Mucosa of stomach (tissue), 1 donor: ENCODE data around the gene ARL16.

Source experiments
- H3K27me3 ChIP-seq: one replicate; pipeline ENCODE4 v1.7.0; 2013; ENCODE audit warnings: mild to moderate bottlenecking, low read length; ENCODE audit not compliant: control insufficient read depth, insufficient read depth
- H3K36me3 ChIP-seq: one replicate; pipeline ENCODE4 v1.7.0; 2013; ENCODE audit warnings: low read length; ENCODE audit not compliant: control insufficient read depth, insufficient read depth
- H3K4me1 ChIP-seq: one replicate; pipeline ENCODE4 v1.7.0; 2013; ENCODE audit warnings: mild to moderate bottlenecking, low read length; ENCODE audit not compliant: control insufficient read depth, insufficient read depth
- H3K4me3 ChIP-seq: one replicate; pipeline ENCODE4 v1.7.0; 2013; ENCODE audit warnings: low read length
- H3K9ac ChIP-seq: one replicate; pipeline ENCODE4 v1.7.0; 2013; ENCODE audit warnings: mild to moderate bottlenecking, low read length, moderate library complexity
- H3K9me3 ChIP-seq: one replicate; pipeline ENCODE4 v1.7.0; 2013; ENCODE audit warnings: mild to moderate bottlenecking, low read length, moderate library complexity; ENCODE audit not compliant: control insufficient read depth
- donor health status: Pancreatic carcinoma.

Gene ARL16

DNA sequence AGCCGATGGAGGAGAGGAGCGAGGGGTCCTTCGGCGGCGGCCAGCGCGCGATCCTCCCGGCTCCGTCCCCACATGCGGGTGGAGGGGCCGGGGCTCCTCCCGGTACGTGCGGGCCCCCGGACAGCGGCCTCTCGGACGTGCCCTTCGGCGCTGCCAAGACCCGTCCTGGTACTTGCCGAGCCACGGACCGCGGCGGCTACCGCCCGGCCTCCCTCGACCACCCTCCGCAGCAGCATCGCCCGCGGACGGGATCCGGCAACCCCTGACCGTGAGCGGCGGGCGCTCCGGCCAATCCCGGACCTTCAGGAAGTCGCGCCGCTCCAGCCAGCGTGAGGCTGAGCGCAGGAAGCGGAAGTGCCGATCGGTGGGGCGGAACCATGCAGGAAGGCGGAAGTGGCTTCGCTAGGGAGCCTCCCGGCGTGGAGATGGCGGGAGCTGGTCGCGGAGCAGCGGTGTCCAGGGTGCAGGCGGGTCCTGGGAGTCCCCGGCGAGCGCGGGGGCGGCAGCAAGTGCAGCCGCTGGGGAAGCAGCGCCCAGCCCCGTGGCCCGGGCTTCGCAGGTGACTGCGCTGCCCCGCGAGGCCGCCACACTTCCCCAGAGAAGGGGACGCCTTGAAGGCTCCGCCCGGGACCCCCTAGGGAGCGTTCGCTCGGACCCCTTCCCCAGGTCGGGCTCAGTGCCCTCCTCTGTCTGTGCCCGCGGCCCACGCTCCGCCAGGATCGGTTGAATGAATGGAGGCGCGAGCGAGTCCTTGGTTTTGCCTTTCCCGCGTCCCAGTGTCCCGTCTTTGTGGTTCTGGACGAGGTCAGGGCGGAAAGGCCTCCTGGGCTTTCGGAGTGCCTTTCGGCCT, 17.0 kb downstream of the ARL16 start, which contains the start of the genes CCDC137 and OXLD1:
Gene CCDC137 (plus strand): TSS at position 396 of the 850 bp plus-strand sequence. CDS start 30 bp downstream, at position 426.
Gene OXLD1 (minus strand): TSS at position 264 of the 850 bp plus-strand sequence. CDS start 28 bp downstream, at position 236.
- Histone ChIP-seq H3K4me3 (peak within 1 kb of the TSS; percentile 100), H3K36me3 (peaks cover under 1% of the 10 kb centered on the region), H3K27me3 (no peaks in the 10 kb centered on the region), H3K9me3 (no peaks in the 10 kb centered on the region), H3K4me1 (peaks cover 19% of the 10 kb centered on the region), H3K9ac (peak within 1 kb of the TSS; percentile 96)

DNA sequence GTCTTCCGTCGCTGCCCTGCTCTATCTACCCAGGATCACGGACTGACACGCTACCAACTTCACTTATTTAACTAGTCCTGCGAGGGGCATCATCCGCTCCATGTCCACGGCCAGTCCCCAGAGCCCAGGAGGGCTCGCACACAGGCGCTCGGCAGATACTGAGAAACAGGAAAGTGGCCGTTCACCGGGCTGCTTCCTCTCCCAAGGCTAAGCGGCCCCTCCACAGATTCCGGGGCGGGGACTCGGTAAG, 17.6 kb downstream of the ARL16 start:
- Histone ChIP-seq H3K36me3 (no peaks in the 10 kb centered on the region), H3K4me1 (peaks cover 19% of the 10 kb centered on the region), H3K4me3 (peak overlapping the region; percentile 100), H3K27me3 (no peaks in the 10 kb centered on the region), H3K9ac (peak overlapping the region; percentile 96), H3K9me3 (no peaks in the 10 kb centered on the region)

DNA sequence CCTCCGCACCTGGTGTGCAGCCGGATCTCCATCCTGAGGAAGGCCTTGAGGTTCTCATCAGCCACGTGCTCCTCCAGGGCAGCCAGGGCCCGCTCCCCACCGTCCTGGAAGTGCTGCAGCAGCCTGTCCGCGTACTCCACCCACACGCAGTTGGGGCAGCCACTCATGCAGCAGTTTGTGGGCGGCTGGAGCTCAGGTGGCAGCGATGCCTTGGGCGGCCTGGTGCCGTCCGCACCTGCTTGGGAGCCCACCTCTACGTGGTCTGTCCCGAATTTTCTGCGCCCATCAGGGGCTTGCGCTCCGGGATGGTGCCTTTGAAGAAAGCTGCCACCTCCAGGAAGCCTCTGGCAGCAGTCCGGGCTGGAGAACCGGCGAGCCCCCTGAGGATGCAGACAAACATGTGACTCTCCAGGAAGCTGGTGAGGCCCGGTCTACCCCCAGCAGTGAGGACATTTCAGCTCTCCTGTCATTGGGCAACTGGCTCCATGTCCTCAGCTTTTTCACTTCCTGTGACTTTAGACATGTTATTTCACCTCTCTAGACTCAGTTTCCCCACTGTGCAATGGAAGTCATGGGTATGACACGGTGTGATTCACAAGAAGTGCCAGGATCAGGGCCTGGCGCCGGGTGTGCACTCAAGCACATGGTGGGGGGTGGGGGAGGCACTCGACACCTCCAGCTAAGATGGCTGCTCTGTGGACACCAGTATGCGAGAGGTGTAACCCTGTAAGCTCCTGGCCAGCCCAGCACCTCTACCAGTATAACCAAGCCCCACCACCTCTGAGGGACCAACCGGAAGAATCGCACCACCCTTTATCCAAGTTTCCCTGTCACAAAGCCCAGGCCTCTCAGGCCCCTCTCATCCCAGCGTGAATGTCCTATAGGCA, 18.1 kb downstream of the ARL16 start:
- H3K27me3 ChIP-seq: no peaks in the 10 kb centered on the region
- H3K36me3 ChIP-seq: no peaks in the 10 kb centered on the region
- H3K9me3 ChIP-seq: no peaks in the 10 kb centered on the region
- peak overlapping the region; percentile 100 for H3K4me3 ChIP-seq
- peaks cover 20% of the 10 kb centered on the region for H3K4me1 ChIP-seq
- peak overlapping the region; percentile 96 for H3K9ac ChIP-seq

DNA sequence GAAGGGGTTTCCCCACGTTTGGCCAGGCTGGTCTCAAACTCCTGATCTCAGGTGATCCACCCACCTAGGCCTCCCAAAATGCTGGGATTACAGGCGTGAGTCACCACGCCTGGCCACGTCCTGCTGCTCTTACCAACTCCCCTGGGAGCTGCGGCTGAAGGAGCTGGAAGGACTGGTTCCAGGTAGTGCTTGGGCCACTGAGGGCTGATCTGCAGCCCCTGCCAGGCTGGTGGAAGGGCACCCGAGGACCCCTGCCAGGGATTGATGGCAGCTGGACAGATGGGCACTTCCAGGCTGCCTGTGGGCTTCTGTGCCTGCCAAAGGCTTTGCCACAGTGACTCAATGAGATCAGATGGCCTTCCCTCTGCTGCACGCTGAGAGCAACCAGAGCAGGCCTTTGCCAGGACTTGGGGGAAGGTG, 19.5 kb downstream of the ARL16 start:
- H3K36me3 ChIP-seq: no peaks in the 10 kb centered on the region
- H3K4me3 ChIP-seq: no peak overlapping the region
- no peak overlapping the region for H3K9ac ChIP-seq
- no peaks in the 10 kb centered on the region for H3K9me3 ChIP-seq
- H3K27me3 ChIP-seq: no peaks in the 10 kb centered on the region
- peaks cover 30% of the 10 kb centered on the region for H3K4me1 ChIP-seq

GRCh38 chr17:81662002-81662401, 21.6 kb downstream of the ARL16 start:
- Histone ChIP-seq H3K4me3 (no peak overlapping the region), H3K4me1 (peaks cover 28% of the 10 kb centered on the region), H3K27me3 (no peaks in the 10 kb centered on the region), H3K9ac (no peak overlapping the region), H3K36me3 (no peaks in the 10 kb centered on the region), H3K9me3 (no peaks in the 10 kb centered on the region)

DNA sequence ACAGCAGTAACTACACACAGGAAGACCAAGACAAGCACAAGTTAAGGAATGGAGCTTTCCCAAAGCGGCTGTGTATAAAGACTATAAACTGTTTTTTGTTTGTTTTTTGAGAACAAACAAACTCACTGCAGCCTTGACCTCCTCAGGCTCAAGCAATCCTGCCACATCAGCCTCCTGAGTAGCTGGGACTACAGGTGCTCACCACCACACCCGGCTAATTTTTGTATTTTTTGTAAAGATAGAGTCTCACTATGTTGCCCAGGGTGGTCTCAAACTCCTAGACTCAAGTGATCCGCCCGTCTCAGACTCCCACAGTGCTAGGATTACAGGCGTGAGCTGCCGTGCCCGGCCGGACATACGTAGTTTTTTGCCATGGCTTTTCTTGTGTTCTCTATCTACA, 23.2 kb downstream of the ARL16 start:
- no peaks in the 10 kb centered on the region for H3K27me3 ChIP-seq
- H3K9me3 ChIP-seq: no peaks in the 10 kb centered on the region
- no peak overlapping the region for H3K9ac ChIP-seq
- no peaks in the 10 kb centered on the region for H3K36me3 ChIP-seq
- H3K4me3 ChIP-seq: no peak overlapping the region
- H3K4me1 ChIP-seq: peaks cover 22% of the 10 kb centered on the region

GRCh38 chr17:81659038-81659437, 24.6 kb downstream of the ARL16 start:
- Histone ChIP-seq H3K4me1 (peaks cover 15% of the 10 kb centered on the region), H3K27me3 (no peaks in the 10 kb centered on the region)

DNA sequence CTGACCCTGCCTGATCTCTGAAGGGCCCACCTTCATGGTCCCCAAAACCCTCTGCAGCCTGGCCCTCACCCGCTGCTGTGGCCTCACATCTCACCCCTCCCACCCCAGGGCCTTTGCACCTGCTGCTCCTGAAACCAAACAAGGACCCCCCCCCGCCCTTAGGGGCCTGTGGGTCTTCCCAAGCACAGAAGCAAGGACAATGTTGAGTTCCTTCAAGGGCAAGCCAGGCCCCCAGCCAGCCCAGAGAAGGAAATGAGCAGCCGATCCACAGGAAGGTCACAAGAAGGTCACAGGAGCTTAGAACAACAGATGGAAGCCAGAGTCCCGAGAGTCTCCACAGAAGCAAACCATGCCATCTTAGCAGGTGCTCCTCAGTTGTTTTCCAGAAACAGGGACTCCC, 26.8 kb downstream of the ARL16 start:
- no peaks in the 10 kb centered on the region for H3K36me3 ChIP-seq
- H3K9me3 ChIP-seq: no peaks in the 10 kb centered on the region
- H3K4me1 ChIP-seq: peaks cover 15% of the 10 kb centered on the region
- peaks cover 4% of the 10 kb centered on the region for H3K27me3 ChIP-seq
- H3K9ac ChIP-seq: no peak overlapping the region
- H3K4me3 ChIP-seq: no peak overlapping the region

More at GRCh38 chr17:81659038-81659437, 24.6 kb downstream of the ARL16 start:
- H3K9me3 ChIP-seq: no peaks in the 10 kb centered on the region
- no peak overlapping the region for H3K4me3 ChIP-seq
- H3K9ac ChIP-seq: no peak overlapping the region
- H3K36me3 ChIP-seq: no peaks in the 10 kb centered on the region

- no peaks in the 10 kb centered on the region for H3K36me3 ChIP-seq
- peaks cover 4% of the 10 kb centered on the region for H3K27me3 ChIP-seq
- H3K4me1 ChIP-seq: peaks cover 15% of the 10 kb centered on the region
- no peak within 1 kb of the TSS for H3K9ac ChIP-seq
- H3K9me3 ChIP-seq: no peaks in the 10 kb centered on the region
- H3K4me3 ChIP-seq: no peak within 1 kb of the TSS
Measured at GRCh38 chr17:81656118-81656743, 27.4 kb downstream of the ARL16 start, which contains the start of gene PDE6G. Gene PDE6G, minus strand, starts transcription at chr17:81656542. Its CDS starts 3,237 bp downstream, at chr17:81653305.

GRCh38 chr17:81655378-81656117, 28.0 kb downstream of the ARL16 start:
- Histone ChIP-seq H3K9ac (no peak overlapping the region), H3K36me3 (no peaks in the 10 kb centered on the region), H3K4me3 (no peak overlapping the region), H3K27me3 (peaks cover 4% of the 10 kb centered on the region), H3K4me1 (peaks cover 14% of the 10 kb centered on the region), H3K9me3 (no peaks in the 10 kb centered on the region)
